ENCODE data around the gene ALDH16A1. TPM values are rescaled to one million over a fixed set of nuclear protein-coding genes. Genes with fewer than 3 reads are reported as not detected.

Gene ALDH16A1
- polyA plus RNA-seq, 1 donor (not counting 4 experiments of a cell fraction or from before 2014, with no cell fraction given): 7.1 TPM

DNA sequence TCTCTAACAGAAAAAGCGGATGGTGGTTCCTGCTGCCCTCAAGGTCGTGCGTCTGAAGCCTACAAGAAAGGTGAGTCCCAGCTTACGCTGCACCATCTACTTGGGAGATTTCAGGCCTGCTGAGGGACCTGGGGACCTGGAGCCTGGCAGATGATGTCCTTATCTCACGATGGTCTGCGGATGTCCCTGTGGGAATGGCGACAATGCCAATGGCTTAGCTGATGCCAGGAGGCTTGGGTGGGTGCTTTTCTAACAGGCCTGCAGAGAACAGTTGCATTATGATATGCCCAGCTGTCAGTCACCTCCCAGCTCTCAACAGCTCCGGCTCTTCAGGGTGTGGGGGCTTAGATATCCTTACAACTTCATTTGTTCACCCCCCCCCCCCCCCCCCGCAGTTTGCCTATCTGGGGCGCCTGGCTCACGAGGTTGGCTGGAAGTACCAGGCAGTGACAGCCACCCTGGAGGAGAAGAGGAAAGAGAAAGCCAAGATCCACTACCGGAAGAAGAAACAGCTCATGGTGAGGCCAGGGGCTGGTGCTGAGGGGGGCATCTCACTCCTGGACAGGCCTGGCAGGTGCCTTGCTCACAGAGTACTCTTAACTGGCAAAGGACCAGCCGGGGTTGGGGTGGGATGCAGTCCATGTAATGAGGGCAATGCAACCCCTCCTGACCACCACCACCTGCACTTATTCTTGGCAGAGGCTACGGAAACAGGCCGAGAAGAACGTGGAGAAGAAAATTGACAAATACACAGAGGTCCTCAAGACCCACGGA, 38.2 kb downstream of the ALDH16A1 start:
- H3K36me3 ChIP-seq (ENCODE audit: control insufficient read depth in 2 of 2, extremely low read depth in 1 of 2, insufficient read depth in 2 of 2, low read length in 2 of 2): peaks cover 26 to 48% of the 10 kb centered on the region in 2 experiments
- no peak overlapping the region for H3K27ac ChIP-seq (ENCODE audit: control insufficient read depth, insufficient read depth, low read length)
- dilution Hi-C loops (cut with MboI; ENCODE audit: extremely low pct_ligation_motif_present, low sequenced_read_pairs): no loop called here
- H3K9ac ChIP-seq (ENCODE audit: control insufficient read depth, extremely low read depth, insufficient read depth, low read length): no peak overlapping the region
- H3K9me1 ChIP-seq (ENCODE audit: control insufficient read depth, extremely low read depth, insufficient read depth, low read length): no peaks in the 10 kb centered on the region
- peaks cover 9% of the 10 kb centered on the region for H3K4me1 ChIP-seq (ENCODE audit: control insufficient read depth, extremely low read depth, insufficient read depth, low read length)
- DNase-seq (ENCODE audit: low read depth, low spot score) (no peak), FAIRE-seq (no peak)
- no peak overlapping the region for H2AFZ ChIP-seq (ENCODE audit: control insufficient read depth, low read length)
- TF ChIP-seq EZH2 (IDR thresholded peaks at IDR 0.05; ENCODE audit: low read length): no peak
- TF ChIP-seq, protein P1, sequence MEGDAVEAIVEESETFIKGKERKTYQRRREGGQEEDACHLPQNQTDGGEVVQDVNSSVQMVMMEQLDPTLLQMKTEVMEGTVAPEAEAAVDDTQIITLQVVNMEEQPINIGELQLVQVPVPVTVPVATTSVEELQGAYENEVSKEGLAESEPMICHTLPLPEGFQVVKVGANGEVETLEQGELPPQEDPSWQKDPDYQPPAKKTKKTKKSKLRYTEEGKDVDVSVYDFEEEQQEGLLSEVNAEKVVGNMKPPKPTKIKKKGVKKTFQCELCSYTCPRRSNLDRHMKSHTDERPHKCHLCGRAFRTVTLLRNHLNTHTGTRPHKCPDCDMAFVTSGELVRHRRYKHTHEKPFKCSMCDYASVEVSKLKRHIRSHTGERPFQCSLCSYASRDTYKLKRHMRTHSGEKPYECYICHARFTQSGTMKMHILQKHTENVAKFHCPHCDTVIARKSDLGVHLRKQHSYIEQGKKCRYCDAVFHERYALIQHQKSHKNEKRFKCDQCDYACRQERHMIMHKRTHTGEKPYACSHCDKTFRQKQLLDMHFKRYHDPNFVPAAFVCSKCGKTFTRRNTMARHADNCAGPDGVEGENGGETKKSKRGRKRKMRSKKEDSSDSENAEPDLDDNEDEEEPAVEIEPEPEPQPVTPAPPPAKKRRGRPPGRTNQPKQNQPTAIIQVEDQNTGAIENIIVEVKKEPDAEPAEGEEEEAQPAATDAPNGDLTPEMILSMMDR (optimal IDR thresholded peaks at IDR 0.05 in 1 of 3, IDR thresholded peaks at IDR 0.05 in 1 of 3, conservative IDR thresholded peaks at IDR 0.05 in 1 of 3; ENCODE audit: extremely low read depth in 1 of 3, insufficient read depth in 2 of 3, low read length in 3 of 3): no peak
- H3K27me3 ChIP-seq (ENCODE audit: control insufficient read depth, extremely low read depth, insufficient read depth, low read length): no peaks in the 10 kb centered on the region
- peaks cover 37% of the 10 kb centered on the region for H3K79me2 ChIP-seq (ENCODE audit: control insufficient read depth, insufficient read depth, low read length)
- H3K4me3 ChIP-seq (ENCODE audit: control insufficient read depth in 2 of 3, extremely low read depth in 1 of 3, insufficient read depth in 2 of 3, low read depth in 1 of 3, low read length in 3 of 3): no peak overlapping the region
- H4K20me1 ChIP-seq (ENCODE audit: control insufficient read depth, extremely low read depth, insufficient read depth, low read length): peaks cover 25% of the 10 kb centered on the region
- no peaks in the 10 kb centered on the region for H3K9me3 ChIP-seq (ENCODE audit: control insufficient read depth, low read depth, low read length)
- no peak overlapping the region for H3K4me2 ChIP-seq (ENCODE audit: control insufficient read depth, extremely low read depth, insufficient read depth, low read depth, low read length)

DNA sequence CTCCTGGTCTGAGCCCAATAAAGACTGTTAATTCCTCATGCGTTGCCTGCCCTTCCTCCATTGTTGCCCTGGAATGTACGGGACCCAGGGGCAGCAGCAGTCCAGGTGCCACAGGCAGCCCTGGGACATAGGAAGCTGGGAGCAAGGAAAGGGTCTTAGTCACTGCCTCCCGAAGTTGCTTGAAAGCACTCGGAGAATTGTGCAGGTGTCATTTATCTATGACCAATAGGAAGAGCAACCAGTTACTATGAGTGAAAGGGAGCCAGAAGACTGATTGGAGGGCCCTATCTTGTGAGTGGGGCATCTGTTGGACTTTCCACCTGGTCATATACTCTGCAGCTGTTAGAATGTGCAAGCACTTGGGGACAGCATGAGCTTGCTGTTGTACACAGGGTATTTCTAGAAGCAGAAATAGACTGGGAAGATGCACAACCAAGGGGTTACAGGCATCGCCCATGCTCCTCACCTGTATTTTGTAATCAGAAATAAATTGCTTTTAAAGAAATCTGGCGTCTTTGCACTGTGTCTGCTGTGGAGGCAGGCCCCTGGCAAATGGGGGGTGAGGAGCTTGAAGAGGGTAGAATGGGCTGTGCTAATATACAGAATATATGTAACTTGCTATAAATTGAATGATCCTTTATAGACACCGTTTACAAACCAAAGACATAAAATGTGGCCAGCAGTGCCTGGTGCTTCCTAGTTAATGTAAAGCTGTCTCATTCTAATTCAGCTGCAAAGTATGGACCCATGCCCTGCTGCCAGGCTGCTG, 39.0 kb downstream of the ALDH16A1 start:
- Histone ChIP-seq H4K20me1 (ENCODE audit: control insufficient read depth, extremely low read depth, insufficient read depth, low read length) (peaks cover 25% of the 10 kb centered on the region), H3K9ac (ENCODE audit: control insufficient read depth, extremely low read depth, insufficient read depth, low read length) (no peak overlapping the region)

More for the DNA sequence above, 39.0 kb downstream of the ALDH16A1 start:
- H3K27me3 ChIP-seq (ENCODE audit: control insufficient read depth, extremely low read depth, insufficient read depth, low read length): no peaks in the 10 kb centered on the region
- H3K4me1 ChIP-seq (ENCODE audit: control insufficient read depth, extremely low read depth, insufficient read depth, low read length): peaks cover 9% of the 10 kb centered on the region
- DNase-seq (ENCODE audit: low read depth, low spot score): no peak
- no peaks in the 10 kb centered on the region for H3K9me1 ChIP-seq (ENCODE audit: control insufficient read depth, extremely low read depth, insufficient read depth, low read length)
- H2AFZ ChIP-seq (ENCODE audit: control insufficient read depth, low read length): no peak overlapping the region
- no peak for FAIRE-seq
- H3K4me3 ChIP-seq (ENCODE audit: control insufficient read depth in 2 of 3, extremely low read depth in 1 of 3, insufficient read depth in 2 of 3, low read depth in 1 of 3, low read length in 3 of 3): no peak overlapping the region
- H3K27ac ChIP-seq (ENCODE audit: control insufficient read depth, insufficient read depth, low read length): no peak overlapping the region
- dilution Hi-C loops (cut with MboI; ENCODE audit: extremely low pct_ligation_motif_present, low sequenced_read_pairs): no loop called here
- TF ChIP-seq EZH2 (IDR thresholded peaks at IDR 0.05; ENCODE audit: low read length): no peak
- TF ChIP-seq, protein P1 (optimal IDR thresholded peaks at IDR 0.05 in 1 of 3, IDR thresholded peaks at IDR 0.05 in 1 of 3, conservative IDR thresholded peaks at IDR 0.05 in 1 of 3; ENCODE audit: extremely low read depth in 1 of 3, insufficient read depth in 2 of 3, low read length in 3 of 3): no peak
- no peak overlapping the region for H3K4me2 ChIP-seq (ENCODE audit: control insufficient read depth, extremely low read depth, insufficient read depth, low read depth, low read length)
- H3K79me2 ChIP-seq (ENCODE audit: control insufficient read depth, insufficient read depth, low read length): peaks cover 43% of the 10 kb centered on the region
- peaks cover 26 to 52% of the 10 kb centered on the region in 2 experiments for H3K36me3 ChIP-seq (ENCODE audit: control insufficient read depth in 2 of 2, extremely low read depth in 1 of 2, insufficient read depth in 2 of 2, low read length in 2 of 2)
- no peaks in the 10 kb centered on the region for H3K9me3 ChIP-seq (ENCODE audit: control insufficient read depth, low read depth, low read length)
